Measurements from ENCODE around the gene NDE1. TPM values are rescaled to one million over a fixed set of nuclear protein-coding genes. Genes with fewer than 3 reads are reported as not detected.

The NDE1 gene
- total and polyA plus RNA-seq, 2 of the 8 experiments (the other 6 are each of a cell fraction or from before 2014, with no cell fraction given), result 13.3 to 41.3 TPM

GRCh38 chr16:15726715-15727114 is 76.7 kb downstream of the NDE1 start:
- Histone ChIP-seq H3K36me3 (ENCODE audit: control insufficient read depth in 2 of 4, insufficient read depth in 4 of 4, low read length in 3 of 4) (peaks cover 0 to 6% (median 0%) of the 10 kb centered on the region in 4 experiments; a peak in 3 of 8 replicates), H2AK5ac (ENCODE audit: low read depth, low read length) (no peak overlapping the region), H3K56ac (replicated peaks; ENCODE audit: insufficient read length, low read depth, low read length) (no peak overlapping the region), H2BK12ac (ENCODE audit: low read depth, low read length) (no peak overlapping the region), H3K9ac (replicated peaks in 1 of 4; ENCODE audit: extremely low read depth in 1 of 4, low read depth in 3 of 4, low read length in 3 of 4) (no peak overlapping the region), H3K79me1 (ENCODE audit: low read depth, low read length) (no peaks in the 10 kb centered on the region), H3K18ac (ENCODE audit: extremely low read depth, low read length) (no peak overlapping the region), H3K79me2 (ENCODE audit: control insufficient read depth in 1 of 2, insufficient read depth in 2 of 2, low read length in 2 of 2) (no peaks in the 10 kb centered on the region), H3K4me2 (ENCODE audit: insufficient read depth in 1 of 2, low read depth in 2 of 2, low read length in 2 of 2) (no peak overlapping the region), H3K9me3 (ENCODE audit: insufficient read depth in 2 of 2, low read depth in 1 of 2, low read length in 1 of 2) (no peaks in the 10 kb centered on the region), H4K20me1 (replicated peaks in 1 of 2; ENCODE audit: control insufficient read depth in 1 of 2, insufficient read depth in 2 of 2, low read length in 2 of 2) (no peaks in the 10 kb centered on the region), H3K27ac (ENCODE audit: low read depth, low read length) (no peak overlapping the region), H3K4me1 (replicated peaks in 1 of 4; ENCODE audit: control insufficient read depth in 3 of 4, insufficient read depth in 4 of 4, low read length in 3 of 4) (no peaks in the 10 kb centered on the region), H3K4me3 (ENCODE audit: extremely low read depth in 1 of 4, insufficient read depth in 2 of 4, low read depth in 3 of 4, low read length in 4 of 4) (no peak overlapping the region), H3K14ac (ENCODE audit: insufficient read length) (no peak overlapping the region), H3K23me2 (ENCODE audit: low read depth, low read length) (no peaks in the 10 kb centered on the region), H3K4ac (replicated peaks; ENCODE audit: insufficient read length, low read depth, low read length) (no peak overlapping the region), H4K91ac (replicated peaks; ENCODE audit: insufficient read length, low read length) (no peak overlapping the region), H2BK120ac (replicated peaks; ENCODE audit: low read depth, low read length) (no peak overlapping the region), H3K27me3 (replicated peaks in 1 of 4; ENCODE audit: control insufficient read depth in 3 of 4, extremely low read depth in 1 of 4, insufficient read depth in 3 of 4, low read length in 3 of 4) (no peaks in the 10 kb centered on the region), H2AFZ (ENCODE audit: low read length) (no peak overlapping the region), H2BK20ac (ENCODE audit: low read length) (no peak overlapping the region), H2BK15ac (ENCODE audit: low read length) (no peak overlapping the region), H2BK5ac (ENCODE audit: low read depth, low read length) (no peak overlapping the region), H4K5ac (ENCODE audit: insufficient read length, low read depth, low read length) (no peak overlapping the region), H3K23ac (ENCODE audit: insufficient read length) (no peak overlapping the region), H4K8ac (ENCODE audit: extremely low read depth, insufficient read depth, low read length) (no peak overlapping the region)
- 83% methylated on average over 18 of the region's 18 CpGs; no CpG with 5 or more reads in 1 of the 2 experiments for WGBS, 2 experiments (ENCODE audit: extremely low coverage in 1 of 2, insufficient coverage in 1 of 2, insufficient read length in 1 of 2, insufficient replicate concordance in 2 of 2, low coverage in 1 of 2, low lambda C conversion rate in 2 of 2, missing lambda C conversion rate in 1 of 2)
- DNase-seq (ENCODE audit: low read depth in 1 of 2, low spot score in 2 of 2), result no peak
- no peak for TF ChIP-seq ASH2L (IDR thresholded peaks at IDR 0.05; ENCODE audit: low read length)
- TF ChIP-seq EGR1 (IDR thresholded peaks at IDR 0.05; ENCODE audit: borderline replicate concordance, low read depth, low read length), result no peak
- TF ChIP-seq YY1 (IDR thresholded peaks at IDR 0.05; ENCODE audit: low read depth, low read length), result no peak
- no peak for TF ChIP-seq RFX5 (IDR thresholded peaks at IDR 0.05; ENCODE audit: borderline replicate concordance, low read depth, low read length)
- FAIRE-seq, result no peak
- POLR2A ChIA-PET (ENCODE audit: partially characterized antibody), result interaction anchor here (1.7 kb wide), 1 partner anchor 15 kb away, joined by 3 read pairs; no protein-coding TSS in a partner anchor
- CTCF ChIA-PET (ENCODE audit: partially characterized antibody), result interaction anchor here (0.8 to 0.9 kb wide), 2 partner anchors 45 to 443 kb away, joined by 3 to 4 read pairs; no protein-coding TSS in a partner anchor

All from H1 (cell line).